GM21737 (cell line): ENCODE measurements around the gene ALG8.
"Not testable (repeated sequence)": the region's sequence is repeated elsewhere in the genome, so short reads cannot be mapped to it uniquely, and the experiment has no call there.

Experiments used
- ATAC-seq: cut with Tn5 transposase; IDR thresholded peaks from one replicate; pipeline ENCODE4 v1.9.1; 2021; ENCODE audit warnings: mild to moderate bottlenecking, moderate library complexity; ENCODE audit not compliant: unreplicated experiment

ALG8 gene

GRCh38 chr11:78076733-78077403 lies 62.6 kb downstream of the ALG8 start:
- ATAC-seq = no peak

- no peak for ATAC-seq
Observed at GRCh38 chr11:78074756-78075155, 64.7 kb downstream of the ALG8 start.

GRCh38 chr11:78072455-78072854 lies 67.0 kb downstream of the ALG8 start:
- no peak for ATAC-seq

- ATAC-seq = no peak
Observed at GRCh38 chr11:78071717-78072116, 67.7 kb downstream of the ALG8 start.

GRCh38 chr11:78070621-78071020 lies 68.8 kb downstream of the ALG8 start:
- ATAC-seq = no peak

- ATAC-seq = no peak
Observed at GRCh38 chr11:78069465-78069864, 70.0 kb downstream of the ALG8 start.

GRCh38 chr11:78067704-78068103 lies 71.7 kb downstream of the ALG8 start:
- ATAC-seq = no peak

- no peak for ATAC-seq
Observed at GRCh38 chr11:78066471-78066870, 73.0 kb downstream of the ALG8 start.

GRCh38 chr11:78065203-78065602 lies 74.2 kb downstream of the ALG8 start:
- ATAC-seq = no peak

- no peak for ATAC-seq
Observed at GRCh38 chr11:78063440-78064181, 75.8 kb downstream of the ALG8 start, which contains the start of gene THRSP. TSS of gene THRSP (plus strand) at chr11:78063861. CDS start at chr11:78063882, 21 bp downstream.

- ATAC-seq = no peak
Observed at GRCh38 chr11:78062671-78063070, 76.8 kb downstream of the ALG8 start.

GRCh38 chr11:78061921-78062311 lies 77.5 kb downstream of the ALG8 start:
- ATAC-seq = no peak

GRCh38 chr11:78061088-78061920 lies 78.1 kb downstream of the ALG8 start:
- no peak for ATAC-seq

- no peak for ATAC-seq
Observed at GRCh38 chr11:78060533-78060932, 78.9 kb downstream of the ALG8 start.

- not testable (repeated sequence) for ATAC-seq
Observed at GRCh38 chr11:78059749-78060328, 79.6 kb downstream of the ALG8 start.

- ATAC-seq = no peak
Observed at GRCh38 chr11:78057462-78058055, 81.9 kb downstream of the ALG8 start.

GRCh38 chr11:78056093-78056492 lies 83.3 kb downstream of the ALG8 start:
- ATAC-seq = no peak

- ATAC-seq = no peak
Observed at GRCh38 chr11:78054971-78055370, 84.5 kb downstream of the ALG8 start.

- ATAC-seq = no peak
Observed at GRCh38 chr11:78050964-78051831, 88.2 kb downstream of the ALG8 start.
